HUES48 (cell line): ENCODE measurements around the gene SMAD7.

Source experiments
- H3K27ac ChIP-seq: one replicate; pipeline ENCODE4 v1.7.0; 2013; ENCODE audit warnings: low read depth, low read length, inconsistent platforms
- H3K27me3 ChIP-seq: 2 replicates; pipeline ENCODE4 v1.6.1; 2013; ENCODE audit warnings: mild to moderate bottlenecking, low read length; ENCODE audit not compliant: control insufficient read depth, insufficient read depth
- H3K36me3 ChIP-seq: 2 replicates; pipeline ENCODE4 v1.6.1; 2013; ENCODE audit warnings: low read length; ENCODE audit not compliant: control insufficient read depth, insufficient read depth
- H3K4me1 ChIP-seq: 2 replicates; pipeline ENCODE4 v1.6.1; 2013; ENCODE audit warnings: mild to moderate bottlenecking, low read length; ENCODE audit not compliant: control insufficient read depth, insufficient read depth
- H3K4me3 ChIP-seq: 2 replicates; pipeline ENCODE4 v1.5.1; 2013; ENCODE audit warnings: mild to moderate bottlenecking, low read depth, low read length
- H3K9ac ChIP-seq: 2 replicates; pipeline ENCODE4 v1.6.1; 2013; ENCODE audit warnings: mild to moderate bottlenecking, low read depth, low read length, moderate library complexity
- H3K9me3 ChIP-seq: 2 replicates; pipeline ENCODE4 v1.6.1; 2013; ENCODE audit warnings: low read length; ENCODE audit not compliant: control insufficient read depth, insufficient read depth

The SMAD7 gene

DNA sequence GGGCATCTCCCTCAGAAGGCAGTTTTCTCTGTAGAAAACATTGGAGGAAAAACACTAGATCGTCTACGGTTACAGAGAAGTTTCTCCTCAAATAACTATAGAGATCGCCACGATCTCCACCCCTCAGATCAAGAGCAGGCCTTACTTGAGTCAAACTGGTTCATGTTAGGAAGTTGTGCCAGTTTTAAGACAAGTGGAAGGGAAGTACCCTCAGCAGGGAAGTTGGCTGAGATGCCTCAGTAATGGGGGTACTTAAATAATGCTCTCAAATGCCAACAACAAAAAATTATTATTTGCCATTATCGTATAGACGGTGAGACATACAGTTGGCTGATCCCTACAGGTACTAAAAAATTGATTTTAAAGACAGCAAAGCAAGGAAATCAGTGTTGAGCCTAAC is 8.2 kb upstream of the SMAD7 start:
- Histone ChIP-seq H3K27me3 (peaks cover 5% of the 10 kb centered on the region; the same call in 1 of the 2 replicates), H3K9ac (peak overlapping the region; percentile 31; the same call in 1 of the 2 replicates), H3K4me3 (peak overlapping the region; percentile 32; the same call in 1 of the 2 replicates), H3K9me3 (no peaks in the 10 kb centered on the region), H3K27ac (peak overlapping the region; percentile 91), H3K4me1 (peaks cover 65% of the 10 kb centered on the region), H3K36me3 (no peaks in the 10 kb centered on the region)

DNA sequence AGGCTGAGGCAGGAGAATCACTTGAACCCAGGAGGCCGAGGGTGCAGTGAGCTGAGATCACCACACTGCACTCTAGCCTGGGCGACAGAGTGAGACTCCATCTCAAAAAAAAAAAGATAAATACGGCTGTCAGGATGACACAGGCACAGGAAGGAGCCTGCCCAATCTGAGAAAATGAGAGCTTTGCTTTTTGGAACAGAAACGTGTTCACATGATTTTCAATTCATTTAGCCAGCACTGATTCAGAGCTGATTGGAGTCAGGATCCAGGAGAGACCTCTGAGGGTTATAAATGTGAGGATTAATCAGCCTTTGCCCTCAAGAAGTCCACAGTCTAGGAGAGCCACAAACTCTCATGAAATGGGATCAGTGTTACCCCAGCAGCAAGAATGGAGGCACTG is 6.9 kb upstream of the SMAD7 start:
- Histone ChIP-seq H3K9me3 (no peaks in the 10 kb centered on the region), H3K27me3 (peaks cover 6% of the 10 kb centered on the region; the same call in 1 of the 2 replicates), H3K36me3 (no peaks in the 10 kb centered on the region), H3K4me1 (peaks cover 65% of the 10 kb centered on the region), H3K27ac (no peak overlapping the region), H3K4me3 (no peak overlapping the region), H3K9ac (no peak overlapping the region)

DNA sequence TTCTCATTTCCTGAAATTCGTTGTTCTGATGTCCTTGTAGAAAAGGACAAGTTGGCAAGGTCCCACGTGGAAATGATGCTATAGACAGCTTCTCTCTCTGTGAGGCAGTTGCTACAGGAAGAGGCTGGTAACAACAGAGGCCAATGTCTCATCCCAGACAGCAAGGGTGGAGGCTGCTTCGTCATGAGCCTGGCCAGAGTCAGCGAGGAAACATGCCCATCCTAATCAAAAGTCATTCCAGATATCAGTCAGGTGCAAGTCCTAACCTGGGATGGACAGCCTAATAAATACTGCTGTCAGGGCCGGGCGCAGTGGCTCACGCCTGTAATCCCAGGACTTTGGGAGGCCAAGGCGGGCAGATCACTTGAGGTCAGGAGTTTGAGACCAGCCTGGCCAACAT is 6.4 kb upstream of the SMAD7 start:
- no peak overlapping the region for H3K4me3 ChIP-seq
- peaks cover 6% of the 10 kb centered on the region; the same call in 1 of the 2 replicates for H3K27me3 ChIP-seq
- H3K4me1 ChIP-seq = peaks cover 60% of the 10 kb centered on the region
- no peaks in the 10 kb centered on the region for H3K9me3 ChIP-seq
- H3K36me3 ChIP-seq = no peaks in the 10 kb centered on the region
- H3K27ac ChIP-seq = no peak overlapping the region
- no peak overlapping the region for H3K9ac ChIP-seq

DNA sequence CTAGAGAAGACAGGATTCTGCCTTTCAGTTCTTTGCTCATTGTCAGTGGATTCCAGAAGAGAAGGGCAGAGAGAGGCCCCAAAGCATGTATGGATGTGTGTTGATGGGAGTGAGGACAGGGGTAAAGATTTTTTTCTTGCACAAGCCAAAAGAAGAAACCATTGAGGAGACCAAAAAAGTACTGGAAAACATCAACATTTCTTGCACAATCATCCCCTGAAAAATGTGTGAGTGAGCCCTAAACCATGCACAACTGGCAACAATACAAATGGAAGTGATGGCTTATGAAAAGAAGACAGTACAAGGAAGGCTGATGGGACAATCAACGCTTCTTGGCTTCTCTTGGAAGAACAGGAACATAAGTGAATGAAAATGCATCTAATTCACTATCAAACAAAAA is 5.6 kb upstream of the SMAD7 start:
- peaks cover 58% of the 10 kb centered on the region for H3K4me1 ChIP-seq
- H3K9ac ChIP-seq = no peak overlapping the region
- no peak overlapping the region for H3K27ac ChIP-seq
- H3K27me3 ChIP-seq = peaks cover 6% of the 10 kb centered on the region; the same call in 1 of the 2 replicates
- H3K36me3 ChIP-seq = no peaks in the 10 kb centered on the region
- H3K9me3 ChIP-seq = no peaks in the 10 kb centered on the region
- H3K4me3 ChIP-seq = no peak overlapping the region

DNA sequence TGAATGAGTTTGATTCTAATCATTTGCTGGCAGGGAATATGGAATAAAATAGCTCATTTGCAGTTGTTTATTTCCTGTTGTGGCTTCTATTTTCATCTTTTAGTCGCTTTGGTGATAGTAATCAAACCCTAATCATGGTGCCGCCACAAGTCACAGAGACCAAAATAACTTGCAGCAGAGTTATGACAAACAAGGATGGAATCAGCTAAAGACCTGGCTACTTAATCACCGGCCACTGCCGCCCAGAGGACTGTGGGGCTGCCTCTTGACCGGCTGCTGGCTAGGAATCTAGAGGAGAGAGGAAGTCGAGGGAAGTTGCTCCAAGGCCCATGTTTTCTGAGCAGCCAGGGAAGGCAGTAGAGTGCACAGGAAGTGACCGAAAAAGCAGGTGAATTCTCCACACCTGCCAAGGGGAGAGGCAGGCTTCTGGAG is 5.1 kb upstream of the SMAD7 start:
- Histone ChIP-seq H3K9me3 (no peaks in the 10 kb centered on the region), H3K4me1 (peaks cover 52% of the 10 kb centered on the region), H3K9ac (no peak overlapping the region), H3K27ac (peak overlapping the region; percentile 0), H3K4me3 (no peak overlapping the region), H3K36me3 (no peaks in the 10 kb centered on the region), H3K27me3 (peaks cover 6% of the 10 kb centered on the region; the same call in 1 of the 2 replicates)

DNA sequence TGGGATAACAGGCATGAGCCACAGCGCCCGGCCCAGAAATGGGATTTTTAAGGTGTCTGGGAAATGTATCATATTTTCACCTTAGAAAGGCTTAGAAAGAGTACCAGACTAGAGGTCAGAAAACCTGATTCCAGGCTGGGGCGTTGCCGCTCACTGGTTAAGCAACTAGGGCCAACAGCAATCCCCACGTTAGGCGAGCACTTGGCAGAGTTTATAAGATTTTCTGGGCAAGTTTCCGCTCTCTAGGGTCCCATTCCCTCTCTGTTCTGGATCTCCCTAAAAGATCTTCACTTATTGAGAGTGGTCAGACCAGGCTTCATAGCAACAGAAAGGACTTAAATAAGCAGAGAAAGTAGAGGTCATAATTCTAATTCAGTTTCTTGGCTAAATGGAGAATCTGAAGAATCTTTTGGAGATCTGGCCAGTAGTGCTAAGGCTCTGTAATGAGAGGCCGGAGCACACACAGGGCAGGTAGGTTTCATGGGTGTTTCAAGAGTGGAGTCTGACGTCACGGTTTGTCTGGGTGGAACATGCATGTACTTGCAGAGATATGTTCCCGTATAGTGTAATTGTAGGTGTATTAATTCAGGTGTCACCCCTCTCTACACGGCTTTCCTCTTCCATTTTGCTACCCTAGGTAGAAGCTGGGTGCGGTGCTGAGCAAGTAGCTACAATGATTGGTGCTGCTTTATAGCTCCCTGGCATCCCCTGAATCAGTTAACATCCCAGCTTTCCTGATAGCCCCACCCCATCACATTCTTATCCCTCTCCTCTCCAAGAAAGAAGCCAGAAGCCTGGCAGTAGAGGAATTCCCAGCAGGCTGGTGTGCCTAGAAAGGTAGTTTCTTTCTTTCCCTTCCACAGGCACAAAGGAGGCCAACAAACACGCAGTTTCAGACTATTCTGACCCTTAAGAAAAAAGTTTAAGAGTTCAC is 4.4 kb upstream of the SMAD7 start:
- Histone ChIP-seq H3K27me3 (peaks cover 6% of the 10 kb centered on the region; the same call in 1 of the 2 replicates), H3K4me1 (peaks cover 46% of the 10 kb centered on the region), H3K36me3 (no peaks in the 10 kb centered on the region), H3K4me3 (no peak overlapping the region), H3K9ac (no peak overlapping the region), H3K9me3 (no peaks in the 10 kb centered on the region), H3K27ac (peak overlapping the region; percentile 0)

DNA sequence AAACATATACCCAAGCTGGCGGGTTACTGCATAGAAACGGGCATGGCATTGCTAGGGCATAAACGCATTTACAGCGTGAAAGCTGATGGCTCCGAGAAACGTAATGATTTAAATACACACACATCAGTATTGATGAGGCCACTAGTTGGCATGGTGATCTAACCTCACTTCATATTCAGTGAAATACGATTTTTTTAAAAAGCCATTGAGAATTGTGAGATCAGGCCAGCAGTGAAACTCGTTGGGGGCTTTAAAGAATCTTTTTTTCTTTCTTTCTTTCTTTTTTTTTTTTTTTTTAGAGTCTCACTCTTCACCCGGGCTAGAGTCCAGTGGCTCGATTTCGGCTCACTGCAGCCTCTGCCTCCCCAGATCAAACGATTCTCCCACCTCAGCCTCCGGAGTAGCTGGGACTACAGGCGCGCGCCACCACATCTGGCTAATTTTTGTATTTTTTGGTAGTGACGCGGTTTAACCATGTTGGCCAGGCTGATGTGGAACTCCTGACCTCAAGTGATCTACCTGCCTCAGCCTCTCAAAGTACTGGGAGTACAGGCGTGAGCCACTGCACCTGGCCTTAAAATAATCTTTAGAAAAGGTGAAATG is 2.4 kb upstream of the SMAD7 start:
- Histone ChIP-seq H3K9ac (peak overlapping the region; percentile 79), H3K9me3 (no peaks in the 10 kb centered on the region), H3K27ac (peak overlapping the region; percentile 100), H3K36me3 (0 out of 2 replicates have a peak, but pooled peaks cover under 1% of the 10 kb centered on the region), H3K4me3 (peak overlapping the region; percentile 73), H3K4me1 (peaks cover 34% of the 10 kb centered on the region), H3K27me3 (peaks cover 12% of the 10 kb centered on the region; the same call in 1 of the 2 replicates)

DNA sequence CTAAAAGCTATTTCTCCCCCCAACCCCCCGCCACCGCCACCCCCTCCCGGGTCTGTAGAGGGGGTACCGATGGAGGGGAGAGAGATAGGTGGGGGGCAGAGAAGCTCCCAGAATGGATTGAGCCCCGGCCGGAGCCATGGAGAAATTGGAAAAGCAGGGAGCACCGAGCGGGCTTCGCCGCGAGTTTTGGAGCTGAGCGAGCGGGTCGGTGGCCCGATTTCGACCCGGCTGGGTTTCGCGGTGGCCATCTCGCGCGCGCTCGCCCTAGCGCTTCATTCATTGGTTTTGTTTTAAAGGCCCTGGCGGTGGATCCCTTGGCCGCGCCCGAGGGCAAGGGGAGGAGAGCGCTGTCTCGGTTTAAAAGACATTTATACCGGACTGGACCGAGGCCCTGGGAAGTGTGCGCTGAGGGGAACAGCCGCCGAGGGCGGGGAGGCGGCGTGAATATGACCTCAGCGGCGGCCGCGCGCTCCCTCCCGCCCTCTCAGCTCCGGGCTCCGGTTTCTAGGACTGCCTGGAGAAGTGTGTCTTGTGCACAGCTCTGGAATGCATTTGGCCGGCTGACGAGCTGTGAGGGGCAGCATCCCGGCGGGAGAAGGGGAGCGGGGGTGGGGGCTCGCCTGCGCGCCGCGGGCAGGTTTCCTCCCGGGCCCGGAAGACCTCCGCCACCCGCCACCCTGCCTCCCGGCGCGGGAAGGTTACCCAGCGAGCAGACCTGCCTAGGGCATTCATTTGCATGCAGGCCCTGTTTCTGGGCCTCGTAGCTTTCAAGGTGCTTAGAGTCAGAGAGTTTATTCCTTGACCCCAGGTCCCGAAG is 1.7 kb upstream of the SMAD7 start:
- H3K4me3 ChIP-seq = peak overlapping the region; percentile 73
- H3K27me3 ChIP-seq = peaks cover 17% of the 10 kb centered on the region; the same call in 1 of the 2 replicates
- H3K27ac ChIP-seq = peak overlapping the region; percentile 100
- peaks cover 41% of the 10 kb centered on the region for H3K4me1 ChIP-seq
- no peaks in the 10 kb centered on the region for H3K9me3 ChIP-seq
- H3K9ac ChIP-seq = peak overlapping the region; percentile 79
- peaks cover 8% of the 10 kb centered on the region for H3K36me3 ChIP-seq

DNA sequence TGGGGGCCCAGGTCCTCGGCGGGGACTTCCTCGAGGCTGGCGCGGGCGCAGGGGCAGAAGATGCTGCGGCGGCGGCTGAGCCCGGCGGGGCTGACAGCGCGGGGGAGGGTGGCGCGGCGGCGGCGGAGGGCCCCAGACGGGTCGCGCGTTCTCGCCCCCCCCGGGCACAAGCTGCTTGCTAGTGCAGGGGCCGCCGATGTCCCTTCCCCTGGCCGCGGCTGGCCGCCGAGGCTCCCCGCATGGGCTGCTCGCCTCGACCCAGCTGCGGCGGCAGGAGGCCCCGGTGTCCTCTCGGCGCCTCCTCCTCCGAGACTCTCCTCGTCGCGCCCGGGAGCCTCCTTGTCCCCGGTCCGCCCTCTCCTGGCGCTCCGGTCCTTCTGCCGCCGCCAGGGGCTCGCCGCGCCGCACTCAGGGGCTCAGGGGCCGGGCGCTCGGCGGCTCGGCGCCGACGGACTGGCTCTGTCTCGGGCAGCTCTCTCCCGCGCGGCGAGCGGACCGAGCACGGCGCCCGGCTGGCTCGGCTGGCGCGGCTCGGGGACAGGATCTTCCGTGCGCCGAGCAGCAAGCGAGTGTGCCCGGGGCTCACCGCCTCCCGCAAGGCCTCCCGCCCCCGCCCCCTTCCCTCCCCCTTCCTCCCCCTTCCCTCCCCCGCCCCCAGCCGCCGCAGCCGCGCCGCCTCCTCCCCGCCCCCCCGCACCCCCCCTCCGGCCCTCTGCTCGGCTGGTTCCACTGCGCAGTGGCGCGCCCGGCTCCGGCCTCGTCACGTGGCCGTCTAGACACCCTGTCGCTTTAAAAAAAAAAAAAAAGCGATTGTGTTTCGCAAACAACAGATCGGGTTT is 902 bp upstream of the SMAD7 start:
- H3K27me3 ChIP-seq = peaks cover 17% of the 10 kb centered on the region; the same call in 1 of the 2 replicates
- H3K4me1 ChIP-seq = peaks cover 48% of the 10 kb centered on the region
- H3K27ac ChIP-seq = peak overlapping the region; percentile 100
- H3K36me3 ChIP-seq = peaks cover 16% of the 10 kb centered on the region
- H3K4me3 ChIP-seq = peak overlapping the region; percentile 73
- H3K9me3 ChIP-seq = no peaks in the 10 kb centered on the region
- H3K9ac ChIP-seq = peak overlapping the region; percentile 57
